IMR-90 (cell line): ENCODE results near the gene PDCD1.

ENCODE experiments used
- BHLHE40 ChIP-seq: fragments of 150-350 bp; IDR thresholded peaks from 2 replicates; pipeline ENCODE4 v1.6.1; 2016; ENCODE audit warnings: mild to moderate bottlenecking, low read depth, low read length
- CTCF ChIP-seq: conservative IDR thresholded peaks from 2 replicates; pipeline ENCODE4 v1.5.1; 2012; ENCODE audit warnings: mild to moderate bottlenecking, low read depth, low read length, improper control_type of control experiment
- ELK1 ChIP-seq: fragments of 150-350 bp; IDR thresholded peaks from 2 replicates; pipeline ENCODE4 v1.6.1; 2016; ENCODE audit warnings: low read depth, mild to moderate bottlenecking, low read length, moderate library complexity, borderline replicate concordance
- FOS ChIP-seq: fragments of 150-350 bp; IDR thresholded peaks from 2 replicates; pipeline ENCODE4 v1.6.1; 2016; ENCODE audit warnings: low read depth, low read length
- MXI1 ChIP-seq: IDR thresholded peaks from 2 replicates; pipeline ENCODE4 v1.6.1; 2012; ENCODE audit warnings: low read depth, mild to moderate bottlenecking, low read length, moderate library complexity, borderline replicate concordance
- NFE2L2 ChIP-seq: fragments of 150-350 bp; IDR thresholded peaks from 2 replicates; pipeline ENCODE4 v1.6.1; 2016; ENCODE audit warnings: low read depth, mild to moderate bottlenecking, low read length
- POLR2A ChIP-seq: IDR thresholded peaks from 2 replicates; pipeline ENCODE4 v1.6.1; 2012; ENCODE audit warnings: mild to moderate bottlenecking, low read depth, low read length
- RAD21 ChIP-seq: IDR thresholded peaks from 2 replicates; pipeline ENCODE4 v1.6.1; 2012; ENCODE audit warnings: low read length, improper control_type of control experiment
- RCOR1 ChIP-seq: IDR thresholded peaks from 2 replicates; pipeline ENCODE4 v1.6.1; 2012; ENCODE audit warnings: mild to moderate bottlenecking, low read length, improper control_type of control experiment; ENCODE audit not compliant: insufficient replicate concordance
- RFX5 ChIP-seq: IDR thresholded peaks from 2 replicates; pipeline ENCODE4 v1.8.0; 2012; ENCODE audit warnings: low read depth, mild to moderate bottlenecking, low read length, moderate library complexity
- USF2 ChIP-seq: fragments of 150-350 bp; IDR thresholded peaks from 2 replicates; pipeline ENCODE4 v1.6.1; 2017; ENCODE audit warnings: mild to moderate bottlenecking, antibody characterized with exemption, low read length, low read depth

GRCh38 chr2:241811201-241811951, 47.3 kb downstream of the PDCD1 start:
- TF ChIP-seq RFX5 (no peak), POLR2A (no peak), CTCF (no peak), RAD21 (no peak), FOS (no peak), BHLHE40 (no peak), MXI1 (no peak), USF2 (no peak), ELK1 (no peak), RCOR1 (no peak), NFE2L2 (no peak)
